ENCODE data around the gene MROH7.

MROH7 gene

GRCh38 chr1:54671985-54672608, 30.5 kb downstream of the MROH7 start:
- TF ChIP-seq SIN3A (IDR thresholded peaks at IDR 0.05; ENCODE audit: borderline replicate concordance, insufficient read depth, low read length): no peak
- TF ChIP-seq, protein P1, sequence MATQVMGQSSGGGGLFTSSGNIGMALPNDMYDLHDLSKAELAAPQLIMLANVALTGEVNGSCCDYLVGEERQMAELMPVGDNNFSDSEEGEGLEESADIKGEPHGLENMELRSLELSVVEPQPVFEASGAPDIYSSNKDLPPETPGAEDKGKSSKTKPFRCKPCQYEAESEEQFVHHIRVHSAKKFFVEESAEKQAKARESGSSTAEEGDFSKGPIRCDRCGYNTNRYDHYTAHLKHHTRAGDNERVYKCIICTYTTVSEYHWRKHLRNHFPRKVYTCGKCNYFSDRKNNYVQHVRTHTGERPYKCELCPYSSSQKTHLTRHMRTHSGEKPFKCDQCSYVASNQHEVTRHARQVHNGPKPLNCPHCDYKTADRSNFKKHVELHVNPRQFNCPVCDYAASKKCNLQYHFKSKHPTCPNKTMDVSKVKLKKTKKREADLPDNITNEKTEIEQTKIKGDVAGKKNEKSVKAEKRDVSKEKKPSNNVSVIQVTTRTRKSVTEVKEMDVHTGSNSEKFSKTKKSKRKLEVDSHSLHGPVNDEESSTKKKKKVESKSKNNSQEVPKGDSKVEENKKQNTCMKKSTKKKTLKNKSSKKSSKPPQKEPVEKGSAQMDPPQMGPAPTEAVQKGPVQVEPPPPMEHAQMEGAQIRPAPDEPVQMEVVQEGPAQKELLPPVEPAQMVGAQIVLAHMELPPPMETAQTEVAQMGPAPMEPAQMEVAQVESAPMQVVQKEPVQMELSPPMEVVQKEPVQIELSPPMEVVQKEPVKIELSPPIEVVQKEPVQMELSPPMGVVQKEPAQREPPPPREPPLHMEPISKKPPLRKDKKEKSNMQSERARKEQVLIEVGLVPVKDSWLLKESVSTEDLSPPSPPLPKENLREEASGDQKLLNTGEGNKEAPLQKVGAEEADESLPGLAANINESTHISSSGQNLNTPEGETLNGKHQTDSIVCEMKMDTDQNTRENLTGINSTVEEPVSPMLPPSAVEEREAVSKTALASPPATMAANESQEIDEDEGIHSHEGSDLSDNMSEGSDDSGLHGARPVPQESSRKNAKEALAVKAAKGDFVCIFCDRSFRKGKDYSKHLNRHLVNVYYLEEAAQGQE (IDR thresholded peaks at IDR 0.05; ENCODE audit: insufficient read depth in 1 of 2, low read depth in 2 of 2, low read length in 2 of 2): no peak
- no peak for TF ChIP-seq POLR2AphosphoS5 (IDR thresholded peaks at IDR 0.05; ENCODE audit: low read depth, low read length)
- no peak for TF ChIP-seq TAF1 (IDR thresholded peaks at IDR 0.05; ENCODE audit: borderline replicate concordance, insufficient read depth, low read length)
- TF ChIP-seq FOXP2 (optimal IDR thresholded peaks at IDR 0.05; ENCODE audit: borderline replicate concordance, extremely low read depth, extremely low read length, insufficient read depth): no peak

GRCh38 chr1:54678776-54679643, 37.4 kb downstream of the MROH7 start:
- TF ChIP-seq POLR2AphosphoS5 (IDR thresholded peaks at IDR 0.05; ENCODE audit: low read depth, low read length) (no peak), TAF1 (IDR thresholded peaks at IDR 0.05; ENCODE audit: borderline replicate concordance, insufficient read depth, low read length) (no peak), FOXP2 (optimal IDR thresholded peaks at IDR 0.05; ENCODE audit: borderline replicate concordance, extremely low read depth, extremely low read length, insufficient read depth) (no peak), SIN3A (IDR thresholded peaks at IDR 0.05; ENCODE audit: borderline replicate concordance, insufficient read depth, low read length) (no peak)
- TF ChIP-seq, protein P1 (IDR thresholded peaks at IDR 0.05; ENCODE audit: insufficient read depth in 1 of 2, low read depth in 2 of 2, low read length in 2 of 2): no peak

DNA sequence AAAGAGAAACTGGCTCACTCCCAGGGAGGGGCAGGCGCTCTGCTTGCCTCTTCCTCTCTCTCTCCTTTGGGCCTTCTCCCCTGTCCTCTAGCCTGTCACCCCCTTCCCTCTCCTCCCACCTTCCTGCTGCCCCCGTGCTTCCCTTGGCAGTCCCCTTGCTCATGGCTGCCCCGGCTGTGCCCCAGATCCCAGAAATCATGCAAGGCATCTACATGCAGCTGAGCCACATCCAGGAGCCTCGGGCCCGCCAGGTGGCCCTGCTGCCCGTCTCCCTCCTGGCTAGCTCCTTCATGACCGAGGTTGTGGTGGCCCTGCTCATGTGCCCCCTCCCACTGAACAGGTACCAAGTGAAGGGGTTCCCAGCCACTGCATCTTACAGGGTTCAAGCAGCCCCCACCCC, 38.1 kb downstream of the MROH7 start:
- no peak for TF ChIP-seq FOXP2 (optimal IDR thresholded peaks at IDR 0.05; ENCODE audit: borderline replicate concordance, extremely low read depth, extremely low read length, insufficient read depth)
- TF ChIP-seq, protein P1 (IDR thresholded peaks at IDR 0.05; ENCODE audit: insufficient read depth in 1 of 2, low read depth in 2 of 2, low read length in 2 of 2): no peak
- TF ChIP-seq SIN3A (IDR thresholded peaks at IDR 0.05; ENCODE audit: borderline replicate concordance, insufficient read depth, low read length): no peak
- no peak for TF ChIP-seq POLR2AphosphoS5 (IDR thresholded peaks at IDR 0.05; ENCODE audit: low read depth, low read length)
- TF ChIP-seq TAF1 (IDR thresholded peaks at IDR 0.05; ENCODE audit: borderline replicate concordance, insufficient read depth, low read length): no peak

DNA sequence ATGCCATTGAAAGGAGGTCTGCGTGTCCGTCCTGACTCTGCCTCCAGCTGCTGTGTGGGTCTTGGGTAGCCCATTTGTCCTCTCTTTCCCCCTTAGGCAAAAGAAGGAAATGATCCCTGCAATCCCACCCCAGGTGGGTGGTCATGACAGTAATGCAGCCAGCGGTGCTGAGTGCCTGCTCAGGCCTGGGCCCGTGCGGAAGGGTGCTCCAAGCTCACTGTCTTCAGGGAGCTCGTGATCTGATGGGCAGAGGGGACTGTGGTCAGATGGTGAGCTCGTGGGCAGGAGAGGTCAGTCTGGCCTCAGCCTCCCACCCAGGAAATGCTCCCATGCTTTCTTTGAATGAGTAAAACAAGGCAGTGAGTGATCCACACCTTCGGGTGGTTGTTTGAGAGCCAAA, 38.8 kb downstream of the MROH7 start:
- TF ChIP-seq, protein P1 (IDR thresholded peaks at IDR 0.05; ENCODE audit: insufficient read depth in 1 of 2, low read depth in 2 of 2, low read length in 2 of 2): no peak
- TF ChIP-seq TAF1 (IDR thresholded peaks at IDR 0.05; ENCODE audit: borderline replicate concordance, insufficient read depth, low read length) (no peak), POLR2AphosphoS5 (IDR thresholded peaks at IDR 0.05; ENCODE audit: low read depth, low read length) (no peak), SIN3A (IDR thresholded peaks at IDR 0.05; ENCODE audit: borderline replicate concordance, insufficient read depth, low read length) (no peak), FOXP2 (optimal IDR thresholded peaks at IDR 0.05; ENCODE audit: borderline replicate concordance, extremely low read depth, extremely low read length, insufficient read depth) (no peak)

All from PFSK-1 (cell line).